AML-193 (cell line): ENCODE measurements around the gene NNAT.

Experiments
- DNase-seq, 2 experiments: peaks; one replicate each; lab custom pipeline; 2025; lab: John Stamatoyannopoulos, UW

NNAT gene

GRCh38 chr20:37502654-37503053 lies 18.4 kb upstream of the NNAT start:
- no peak for DNase-seq

- DNase-seq = no peak
Observed at GRCh38 chr20:37503256-37503927, 17.7 kb upstream of the NNAT start.

- DNase-seq = no peak
Observed at GRCh38 chr20:37504404-37505096, 16.5 kb upstream of the NNAT start.

GRCh38 chr20:37505263-37506151 lies 15.5 kb upstream of the NNAT start:
- DNase-seq = no peak

GRCh38 chr20:37506152-37506725 lies 14.8 kb upstream of the NNAT start:
- DNase-seq = no peak

GRCh38 chr20:37510226-37510625 lies 10.8 kb upstream of the NNAT start:
- DNase-seq = no peak

- no peak for DNase-seq
Observed at GRCh38 chr20:37511610-37512275, 9.3 kb upstream of the NNAT start.

GRCh38 chr20:37513779-37514359 lies 7.2 kb upstream of the NNAT start:
- DNase-seq = no peak

- DNase-seq = no peak
Observed at GRCh38 chr20:37515876-37516275, 5.2 kb upstream of the NNAT start.

- no peak for DNase-seq
Observed at GRCh38 chr20:37516811-37517750, 4.0 kb upstream of the NNAT start.

- no peak for DNase-seq
Observed at GRCh38 chr20:37518059-37518458, 3.0 kb upstream of the NNAT start.

GRCh38 chr20:37518606-37519507 lies 2.2 kb upstream of the NNAT start:
- no peak for DNase-seq

- no peak for DNase-seq
Observed at GRCh38 chr20:37519508-37520418, 1.3 kb upstream of the NNAT start.

- DNase-seq = no peak
Observed at GRCh38 chr20:37520419-37520955, 563 bp upstream of the NNAT start.

- DNase-seq = no peak
Observed at GRCh38 chr20:37522260-37523011, 1.4 kb downstream of the NNAT start.

- no peak for DNase-seq
Observed at GRCh38 chr20:37523012-37523391, 2.0 kb downstream of the NNAT start.
